ENCODE results near the gene HPS5. TPM values are rescaled to one million over a fixed set of nuclear protein-coding genes. Genes with fewer than 3 reads are reported as not detected.
"Not testable (repeated sequence)": the region's sequence is repeated elsewhere in the genome, so short reads cannot be mapped to it uniquely, and the experiment has no call there.

The HPS5 gene
- total RNA-seq, 2 experiments from 2014 or later, result 16.0 to 17.2 TPM

DNA sequence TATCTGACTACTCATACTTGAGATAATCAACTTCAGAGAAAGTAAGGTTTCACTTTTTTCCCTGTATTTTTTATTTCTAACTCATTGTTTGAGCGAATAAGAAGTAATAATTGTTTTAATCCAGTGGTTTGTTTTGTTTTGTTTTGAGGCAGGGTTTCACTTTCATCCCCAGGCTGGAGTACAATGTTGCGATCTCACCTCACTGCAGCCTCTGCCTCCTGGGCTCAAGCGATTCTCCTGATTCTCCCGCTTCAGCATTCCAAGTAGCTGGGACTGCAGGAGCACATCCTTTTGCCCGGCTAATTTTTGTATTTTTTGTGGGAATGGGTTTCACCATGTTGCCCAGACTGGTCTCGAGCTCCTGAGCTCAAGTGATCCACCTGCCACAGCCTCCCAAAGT, 9.0 kb upstream of the HPS5 start:
- ATAC-seq (no peak), DNase-seq (no peak)
- Mint-ChIP-seq H3K4me1 (ENCODE audit: low read depth) (peaks cover 55% of the 10 kb centered on the region), H3K36me3 (ENCODE audit: low read depth) (peaks cover 45% of the 10 kb centered on the region), H3K27me3 (no peaks in the 10 kb centered on the region), H3K9me3 (no peaks in the 10 kb centered on the region), H3K27ac (no peak overlapping the region), H3K4me3 (no peak overlapping the region)
- intact Hi-C loops (cut with micrococcal nuclease), result no loop called here
- TF ChIP-seq, protein P1, sequence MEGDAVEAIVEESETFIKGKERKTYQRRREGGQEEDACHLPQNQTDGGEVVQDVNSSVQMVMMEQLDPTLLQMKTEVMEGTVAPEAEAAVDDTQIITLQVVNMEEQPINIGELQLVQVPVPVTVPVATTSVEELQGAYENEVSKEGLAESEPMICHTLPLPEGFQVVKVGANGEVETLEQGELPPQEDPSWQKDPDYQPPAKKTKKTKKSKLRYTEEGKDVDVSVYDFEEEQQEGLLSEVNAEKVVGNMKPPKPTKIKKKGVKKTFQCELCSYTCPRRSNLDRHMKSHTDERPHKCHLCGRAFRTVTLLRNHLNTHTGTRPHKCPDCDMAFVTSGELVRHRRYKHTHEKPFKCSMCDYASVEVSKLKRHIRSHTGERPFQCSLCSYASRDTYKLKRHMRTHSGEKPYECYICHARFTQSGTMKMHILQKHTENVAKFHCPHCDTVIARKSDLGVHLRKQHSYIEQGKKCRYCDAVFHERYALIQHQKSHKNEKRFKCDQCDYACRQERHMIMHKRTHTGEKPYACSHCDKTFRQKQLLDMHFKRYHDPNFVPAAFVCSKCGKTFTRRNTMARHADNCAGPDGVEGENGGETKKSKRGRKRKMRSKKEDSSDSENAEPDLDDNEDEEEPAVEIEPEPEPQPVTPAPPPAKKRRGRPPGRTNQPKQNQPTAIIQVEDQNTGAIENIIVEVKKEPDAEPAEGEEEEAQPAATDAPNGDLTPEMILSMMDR (IDR thresholded peaks at IDR 0.05), result no peak
- POLR2A ChIA-PET, result interaction anchor here (1.2 to 2.5 kb wide), 3 partner anchors 9 to 64 kb away, joined by 3 to 9 read pairs (median 3); partner anchors contain the start of genes GTF2H1, HPS5 and LDHA
- CTCF ChIA-PET, result no interaction called here

DNA sequence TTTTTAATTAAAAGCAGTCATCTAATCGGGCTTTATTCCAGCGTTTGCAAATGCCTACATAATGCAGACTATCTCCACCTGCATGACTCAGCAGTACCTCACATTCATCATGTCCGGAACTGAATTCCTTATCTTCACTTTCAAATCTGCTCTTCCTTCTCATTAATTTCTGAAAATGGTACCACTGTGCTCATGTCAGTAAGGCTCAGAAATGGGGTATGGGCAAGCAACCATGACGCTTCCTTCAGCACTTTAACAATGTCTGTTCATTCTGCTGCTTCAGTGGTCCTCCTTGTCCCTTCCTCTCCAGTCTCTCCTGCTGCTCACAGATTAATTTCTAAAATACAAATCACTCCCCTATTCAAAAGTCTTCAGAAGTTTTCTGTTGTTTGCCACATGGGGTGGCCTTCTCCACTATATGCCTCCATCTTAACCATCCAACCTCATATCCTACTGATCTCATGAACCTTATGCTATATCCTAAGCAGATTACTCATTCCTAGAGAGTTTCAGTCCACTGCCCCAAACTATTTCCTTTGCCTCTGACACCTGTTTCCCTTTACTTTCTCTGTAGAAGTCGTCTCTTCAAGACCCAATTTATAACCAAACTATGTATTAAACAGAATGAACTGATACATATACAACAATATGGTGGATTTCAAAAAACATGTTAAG, 7.4 kb upstream of the HPS5 start:
- Mint-ChIP-seq H3K4me1 (ENCODE audit: low read depth) (peaks cover 58% of the 10 kb centered on the region), H3K36me3 (ENCODE audit: low read depth) (peaks cover 43% of the 10 kb centered on the region), H3K4me3 (no peak overlapping the region), H3K9me3 (no peaks in the 10 kb centered on the region), H3K27me3 (no peaks in the 10 kb centered on the region), H3K27ac (peak overlapping the region; percentile 44)
- intact Hi-C loops (cut with micrococcal nuclease), result no loop called here
- no peak for DNase-seq
- ChIA-PET POLR2A (no interaction called here), CTCF (interaction anchor here (0.9 kb wide), 1 partner anchor 447 kb away, joined by 3 read pairs; no protein-coding TSS in a partner anchor)
- TF ChIP-seq, protein P1 (IDR thresholded peaks at IDR 0.05), result no peak
- ATAC-seq, result peak; percentile 57

DNA sequence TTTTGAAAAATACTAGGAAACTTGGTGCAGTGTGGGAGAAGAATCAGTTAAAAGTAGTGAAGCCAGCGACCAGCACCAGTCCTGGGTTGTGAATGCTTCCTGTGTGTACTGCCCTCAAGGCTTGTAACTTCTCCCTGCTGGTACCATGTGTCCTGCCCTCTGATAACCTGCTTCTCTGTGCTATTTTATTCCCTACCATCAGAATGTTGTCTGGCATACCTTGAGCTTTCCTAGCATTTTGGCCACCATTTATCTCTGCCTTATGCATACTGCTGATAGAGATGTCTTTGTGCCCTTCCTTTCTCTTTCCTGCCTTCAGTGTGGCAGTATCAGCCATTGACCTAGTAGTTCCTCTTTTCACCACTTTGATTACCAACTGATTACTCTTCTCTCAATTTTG, 2.4 kb upstream of the HPS5 start:
- no peak for DNase-seq
- no peaks in the 10 kb centered on the region for H3K27me3 Mint-ChIP-seq
- TF ChIP-seq, protein P1 (IDR thresholded peaks at IDR 0.05), result no peak
- peaks cover 30% of the 10 kb centered on the region for H3K36me3 Mint-ChIP-seq (ENCODE audit: low read depth)
- ATAC-seq, result no peak
- POLR2A ChIA-PET, result no interaction called here
- H3K4me1 Mint-ChIP-seq (ENCODE audit: low read depth), result peaks cover 50% of the 10 kb centered on the region
- H3K9me3 Mint-ChIP-seq, result no peaks in the 10 kb centered on the region
- peak overlapping the region; percentile 31 for H3K27ac Mint-ChIP-seq
- peak overlapping the region; percentile 90 for H3K4me3 Mint-ChIP-seq
- intact Hi-C loops (cut with micrococcal nuclease), result loop anchor here (5.0 kb wide), 3 partner anchors 58 to 308 kb away; partner anchors contain the start of genes SPTY2D1 and TSG101
- CTCF ChIA-PET, result no interaction called here

DNA sequence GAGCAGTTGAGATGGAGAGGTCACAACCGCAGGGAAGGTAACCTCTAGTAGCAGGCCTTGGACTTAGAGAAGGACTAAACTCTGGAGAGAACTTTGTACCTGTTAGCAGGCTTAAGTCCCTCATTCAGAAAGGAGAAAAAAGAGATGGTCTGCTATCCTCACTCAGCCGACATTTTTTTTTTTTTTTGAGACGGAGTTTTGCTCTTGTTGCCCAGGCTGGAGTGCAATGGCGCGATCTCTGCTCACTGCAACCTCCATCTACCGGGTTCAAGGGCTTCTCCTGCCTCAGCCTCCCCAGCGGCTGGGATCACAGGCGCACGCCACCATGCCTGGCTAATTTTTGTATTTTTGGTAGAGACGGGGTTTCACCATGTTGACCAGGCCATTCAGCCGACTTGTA, 1.9 kb upstream of the HPS5 start:
- CTCF ChIA-PET, result not testable (repeated sequence)

DNA sequence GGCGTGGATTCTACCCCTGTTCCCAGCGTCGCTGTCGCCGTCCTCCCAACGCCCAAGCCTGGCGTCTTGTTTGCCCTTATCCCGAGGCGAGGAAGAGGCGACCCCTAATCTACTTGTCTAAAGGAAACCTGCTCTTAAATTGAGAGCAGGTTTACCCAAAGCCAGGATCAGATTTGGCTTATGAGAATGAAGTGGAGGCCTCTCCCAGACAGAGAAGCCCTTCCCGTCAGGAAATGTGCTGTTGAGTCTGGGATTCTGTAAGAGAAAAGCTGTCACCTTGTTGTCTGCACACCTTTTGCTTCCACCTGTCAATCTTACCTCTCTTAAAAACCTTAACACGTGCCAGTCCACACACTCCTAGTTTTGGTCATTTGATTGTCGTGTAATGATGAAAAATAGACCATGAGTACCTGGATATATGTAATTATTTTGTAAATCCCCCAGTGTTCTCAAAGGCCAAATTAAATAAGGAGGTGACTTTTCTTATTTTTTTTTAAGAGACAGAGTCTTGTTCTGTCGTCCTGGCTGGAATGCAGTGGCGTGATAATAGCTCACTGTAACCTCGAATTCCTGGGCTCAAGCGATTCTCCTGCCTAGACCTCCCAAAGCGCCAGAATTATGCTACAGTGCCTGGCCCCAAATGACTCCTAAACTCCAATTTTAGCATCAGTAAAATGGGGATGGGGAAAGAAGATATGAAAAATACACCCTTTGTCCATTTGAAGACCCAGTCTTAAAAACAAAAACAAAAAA, 1.1 kb upstream of the HPS5 start:
- peak overlapping the region; percentile 90 for H3K4me3 Mint-ChIP-seq
- POLR2A ChIA-PET, result interaction anchor here (0.6 to 3.9 kb wide), 14 partner anchors 9 to 309 kb away, joined by 3 to 69 read pairs (median 4); partner anchors contain the start of genes LDHA and TSG101
- TF ChIP-seq, protein P1 (IDR thresholded peaks at IDR 0.05), result no peak

More for the DNA sequence above, 1.9 kb upstream of the HPS5 start:
- peaks cover 50% of the 10 kb centered on the region for H3K4me1 Mint-ChIP-seq (ENCODE audit: low read depth)
- POLR2A ChIA-PET, H3K27me3 Mint-ChIP-seq, ATAC-seq, DNase-seq, H3K9me3 Mint-ChIP-seq: not testable (repeated sequence)
- peaks cover 26% of the 10 kb centered on the region for H3K36me3 Mint-ChIP-seq (ENCODE audit: low read depth)
- peak overlapping the region; percentile 90 for H3K4me3 Mint-ChIP-seq
- peak overlapping the region; percentile 100 for H3K27ac Mint-ChIP-seq
- intact Hi-C loops (cut with micrococcal nuclease), result loop anchor here (2.0 to 5.0 kb wide), 4 partner anchors 58 to 308 kb away; partner anchors contain the start of genes LDHA, SPTY2D1 and TSG101

More for the DNA sequence above, 1.1 kb upstream of the HPS5 start:
- CTCF ChIA-PET, result interaction anchor here (1.1 to 3.8 kb wide), 2 partner anchors 79 to 208 kb away, joined by 4 to 26 read pairs; no protein-coding TSS in a partner anchor
- H3K9me3 Mint-ChIP-seq, result no peaks in the 10 kb centered on the region
- H3K27ac Mint-ChIP-seq, result peak overlapping the region; percentile 100
- no peak for DNase-seq
- H3K27me3 Mint-ChIP-seq, result no peaks in the 10 kb centered on the region
- H3K36me3 Mint-ChIP-seq (ENCODE audit: low read depth), result peaks cover 26% of the 10 kb centered on the region
- intact Hi-C loops (cut with micrococcal nuclease), result loop anchor here (2.0 to 5.0 kb wide), 4 partner anchors 59 to 309 kb away; partner anchors contain the start of genes LDHA, SPTY2D1 and TSG101
- peaks cover 55% of the 10 kb centered on the region for H3K4me1 Mint-ChIP-seq (ENCODE audit: low read depth)
- no peak for ATAC-seq

Measured in activated CD8-positive, alpha-beta T cell treated with anti-CD3 and anti-CD28 coated beads for 36 hours (primary cell).